Activated CD4-positive, CD25-positive, alpha-beta regulatory T cell treated with anti-CD3 and anti-CD28 coated beads, Interleukin-2, amount 50 U/mL, for 24 hours (primary cell): ENCODE data around the gene AGAP3.

Source experiments
- ATAC-seq, 2 donors: fragments of 150-1000 bp; cut with Tn5 transposase; one replicate each; pipeline ENCODE4 v1.10.0; 2021; ENCODE audit warnings: mild to moderate bottlenecking in 1 of 2, moderate library complexity in 1 of 2

The AGAP3 gene

GRCh38 chr7:151187409-151188251 lies 101.4 kb downstream of the AGAP3 start:
- ATAC-seq, result no peak

DNA sequence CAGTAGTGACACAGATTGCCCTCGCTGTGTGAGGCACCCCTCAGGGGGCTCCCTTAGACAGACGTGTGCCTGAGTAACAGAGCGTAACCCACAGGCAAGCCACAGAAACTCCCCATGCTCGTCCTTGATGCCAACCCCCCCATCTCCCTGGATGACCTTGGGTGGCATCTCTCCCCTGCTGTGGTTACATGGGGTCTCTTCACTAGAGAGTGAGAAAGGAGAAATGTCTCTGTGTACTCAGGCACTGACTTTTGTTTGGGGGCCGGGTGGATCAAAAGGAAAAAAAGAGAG lies 101.9 kb downstream of the AGAP3 start:
- ATAC-seq, result no peak

DNA sequence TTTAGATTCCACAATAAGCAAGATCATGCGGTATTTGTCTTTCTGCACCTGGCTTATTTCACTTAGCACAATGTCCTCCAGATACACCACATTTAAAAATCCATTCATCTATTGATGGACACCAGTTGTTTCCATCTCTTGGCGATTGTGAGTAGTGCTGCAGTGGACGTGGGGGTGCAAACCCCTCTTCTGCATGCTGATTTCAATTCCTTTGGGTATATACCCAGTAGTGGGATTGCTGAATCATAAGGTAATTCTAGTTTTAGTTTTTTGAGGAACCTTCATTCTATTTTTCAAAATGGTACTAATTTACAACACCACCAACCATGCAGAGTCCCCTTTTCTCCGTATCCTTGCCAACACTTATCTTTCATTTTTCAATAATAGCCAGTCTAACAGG lies 102.8 kb downstream of the AGAP3 start:
- no peak for ATAC-seq

GRCh38 chr7:151191544-151191943 lies 105.3 kb downstream of the AGAP3 start:
- no peak for ATAC-seq

- ATAC-seq, result no peak
These were observed 105.8 kb downstream of the AGAP3 start for GRCh38 chr7:151192002-151192539.

- ATAC-seq, result no peak
These were observed 107.1 kb downstream of the AGAP3 start for GRCh38 chr7:151193203-151193978.
